ENCODE data around the gene PPFIBP1. TPM values are rescaled to one million over a fixed set of nuclear protein-coding genes. Genes with fewer than 3 reads are reported as not detected.

Gene PPFIBP1
- total and polyA plus RNA-seq, 9 of the 15 experiments (the other 6 are each of a cell fraction or from before 2014, with no cell fraction given) = 0.46 to 3.5 (median 1.8) TPM

DNA sequence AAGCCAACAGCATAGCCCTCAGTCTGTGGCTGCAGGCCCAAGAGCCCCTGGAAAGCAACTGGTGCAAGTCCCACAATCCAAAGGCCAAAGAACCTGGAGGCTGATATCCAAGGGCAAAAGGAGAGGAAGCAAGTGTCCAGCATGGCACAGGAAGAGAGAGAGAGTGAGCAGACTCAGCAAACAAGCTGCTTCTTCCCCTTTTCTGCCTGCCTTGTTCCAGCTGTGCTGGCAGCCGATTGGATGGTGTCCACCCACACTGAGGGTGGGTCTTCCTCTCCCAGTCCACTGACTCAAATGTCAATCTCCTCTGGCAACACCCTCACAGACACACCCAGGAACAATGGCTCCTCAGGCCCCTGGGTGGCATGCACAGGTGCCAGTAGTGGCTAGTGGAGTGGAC is 44.0 kb upstream of the PPFIBP1 start:
- Histone ChIP-seq H3K4me1 (replicated peaks in 1 of 2; ENCODE audit: control insufficient read depth in 2 of 2, insufficient read depth in 2 of 2, low read length in 2 of 2) (no peaks in the 10 kb centered on the region), H3K4me3 (no peak overlapping the region), H4K20me1 (replicated peaks; ENCODE audit: control insufficient read depth, insufficient read depth, low read length) (no peaks in the 10 kb centered on the region), H3K36me3 (ENCODE audit: control insufficient read depth, insufficient read depth, low read length) (no peaks in the 10 kb centered on the region), H3K9me1 (ENCODE audit: control insufficient read depth, insufficient read depth, low read length) (no peaks in the 10 kb centered on the region), H3K9me3 (replicated peaks; ENCODE audit: control insufficient read depth, insufficient read depth, low read depth, low read length) (no peaks in the 10 kb centered on the region), H3K27ac (ENCODE audit: extremely low read depth, low read depth, low read length) (no peak overlapping the region), H3K79me2 (ENCODE audit: control insufficient read depth, insufficient read depth, low read length) (no peaks in the 10 kb centered on the region), H3K27me3 (ENCODE audit: control insufficient read depth in 2 of 2, insufficient read depth in 2 of 2, low read length in 2 of 2) (no peaks in the 10 kb centered on the region; a peak in 1 of 5 replicates), H3K4me2 (ENCODE audit: insufficient read depth, low read length) (no peak overlapping the region), H3K9ac (ENCODE audit: insufficient read depth in 1 of 2, low read depth in 2 of 2, low read length in 2 of 2) (no peak overlapping the region), H2AFZ (ENCODE audit: low read depth, low read length) (no peak overlapping the region)
- no peak for DNase-seq (ENCODE audit: extremely low read depth in 1 of 4, low spot score in 3 of 4)
- no TSS peak for BruUV-seq (replicated peaks)
- intact Hi-C loops (cut with micrococcal nuclease) = no loop called here
- CTCF ChIA-PET (ENCODE audit: low intra/inter-chr PET ratio) = no interaction called here
- in situ Hi-C loops (cut with MboI) = no loop called here
- no peak for TF ChIP-seq ARID3A (IDR thresholded peaks at IDR 0.05; ENCODE audit: borderline replicate concordance, low read depth, low read length)
- no peak for TF ChIP-seq TAF1 (IDR thresholded peaks at IDR 0.05; ENCODE audit: control insufficient read depth, extremely low read depth, insufficient read depth, low read length, severe bottlenecking)
- no peak for TF ChIP-seq CLOCK (CRISPR knock-in tag; IDR thresholded peaks at IDR 0.05; ENCODE audit: borderline replicate concordance)
- TF ChIP-seq, protein P1, sequence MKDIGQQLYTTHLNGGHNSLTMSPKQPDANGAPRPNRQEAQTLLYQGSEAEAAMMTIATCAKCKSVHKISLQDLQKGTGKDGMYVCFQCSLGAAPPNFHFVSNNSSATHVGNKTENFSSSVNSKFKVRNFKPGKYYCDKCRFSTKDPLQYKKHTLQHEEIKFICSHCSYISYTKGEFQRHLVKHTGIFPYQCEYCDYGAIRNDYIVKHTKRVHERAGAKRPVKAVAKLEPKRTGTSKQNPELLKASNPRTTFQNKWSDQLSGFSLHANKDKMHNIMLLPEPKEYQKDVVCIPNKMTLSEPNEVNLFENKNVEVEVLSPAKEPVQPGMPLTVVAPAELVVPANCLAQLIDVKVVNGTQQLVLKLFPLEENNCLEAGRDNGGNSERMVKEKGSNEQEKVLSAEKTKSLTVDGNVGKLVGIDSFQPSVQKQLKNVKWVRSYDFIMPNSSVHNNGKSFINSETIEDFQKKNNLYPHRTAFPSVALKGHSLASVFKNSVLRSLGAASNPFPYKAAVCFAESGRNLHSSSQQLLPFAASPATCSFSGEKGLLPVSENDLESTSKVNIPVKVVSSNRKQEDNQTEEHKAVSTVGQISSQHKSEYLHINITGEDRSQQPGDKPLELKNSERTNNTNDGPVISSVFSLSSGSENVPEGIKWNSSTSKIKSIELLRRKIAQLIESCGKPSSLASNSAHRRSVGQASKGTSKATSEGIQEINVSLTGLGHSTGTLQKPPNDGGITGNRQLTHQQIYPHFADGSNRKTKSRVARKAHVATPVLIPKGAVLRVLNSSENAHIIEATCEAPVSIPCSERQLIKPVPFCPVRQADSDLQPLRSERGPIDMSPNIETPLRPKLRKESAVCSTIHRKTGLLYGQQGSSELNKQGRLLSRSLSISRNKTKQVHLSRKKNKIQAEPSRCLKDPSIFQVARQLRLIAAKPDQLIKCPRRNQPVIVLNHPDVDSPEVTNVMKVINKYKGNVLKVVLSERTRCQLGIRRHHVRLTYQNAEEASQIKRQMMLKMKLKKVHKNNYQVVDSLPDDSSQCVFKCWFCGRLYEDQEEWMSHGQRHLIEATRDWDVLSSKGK (CRISPR knock-in tag; IDR thresholded peaks at IDR 0.05) = no peak
- TF ChIP-seq SAFB (IDR thresholded peaks at IDR 0.05; ENCODE audit: borderline replicate concordance, low read depth, low read length) = no peak
- no peak for TF ChIP-seq NCOA2 (IDR thresholded peaks at IDR 0.05; ENCODE audit: partially characterized antibody in 2 of 2)
- no peak for TF ChIP-seq PCBP2 (IDR thresholded peaks at IDR 0.05; ENCODE audit: low read depth, low read length, poor library complexity, severe bottlenecking)
- no peak for TF ChIP-seq SMC3 (conservative IDR thresholded peaks at IDR 0.05; ENCODE audit: insufficient read depth, low read depth, low read length)
- no peak for TF ChIP-seq HES1 (IDR thresholded peaks at IDR 0.05; ENCODE audit: low read depth)
- TF ChIP-seq, protein P2, sequence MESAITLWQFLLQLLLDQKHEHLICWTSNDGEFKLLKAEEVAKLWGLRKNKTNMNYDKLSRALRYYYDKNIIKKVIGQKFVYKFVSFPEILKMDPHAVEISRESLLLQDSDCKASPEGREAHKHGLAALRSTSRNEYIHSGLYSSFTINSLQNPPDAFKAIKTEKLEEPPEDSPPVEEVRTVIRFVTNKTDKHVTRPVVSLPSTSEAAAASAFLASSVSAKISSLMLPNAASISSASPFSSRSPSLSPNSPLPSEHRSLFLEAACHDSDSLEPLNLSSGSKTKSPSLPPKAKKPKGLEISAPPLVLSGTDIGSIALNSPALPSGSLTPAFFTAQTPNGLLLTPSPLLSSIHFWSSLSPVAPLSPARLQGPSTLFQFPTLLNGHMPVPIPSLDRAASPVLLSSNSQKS (CRISPR knock-in tag; IDR thresholded peaks at IDR 0.05) = no peak
- TF ChIP-seq PCBP1 (IDR thresholded peaks at IDR 0.05; ENCODE audit: low read depth, low read length, poor library complexity, severe bottlenecking) = no peak
- FAIRE-seq = no peak
- ATAC-seq = no peak
- POLR2A ChIA-PET = interaction anchor here (0.8 kb wide), 1 partner anchor 11 kb away, joined by 3 read pairs; no protein-coding TSS in a partner anchor
- WGBS (ENCODE audit: insufficient coverage, low coverage, missing lambda C conversion rate) = 0% methylated on average over 1 of the region's 1 CpG

Measured in K562 (cell line).